Measurements from ENCODE around the gene NFATC1. TPM values are rescaled to one million over a fixed set of nuclear protein-coding genes. Genes with fewer than 3 reads are reported as not detected.
"Not testable (repeated sequence)": the region's sequence is repeated elsewhere in the genome, so short reads cannot be mapped to it uniquely, and the experiment has no call there.

The NFATC1 gene
- polyA plus RNA-seq, 3 donors: 2.5 to 21.7 (median 8.8) TPM

DNA sequence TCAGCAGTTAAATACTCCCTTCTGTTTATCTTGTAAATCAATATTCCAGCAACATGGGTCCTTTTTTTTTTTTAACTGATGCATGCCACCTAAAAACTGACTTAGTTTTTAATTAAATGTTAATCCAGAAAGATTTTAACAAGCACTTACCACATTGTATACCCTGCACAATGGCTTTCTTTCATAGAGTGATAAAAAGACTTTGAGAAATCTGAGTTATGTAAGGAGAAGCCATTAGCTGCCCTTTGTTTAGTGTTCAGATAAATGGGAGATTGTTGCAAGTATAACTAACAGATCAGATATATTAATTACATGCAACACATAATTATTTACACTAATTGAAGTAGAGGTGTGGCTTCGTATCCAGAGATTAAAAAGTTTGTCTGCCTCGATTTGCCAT lies 22.7 kb upstream of the NFATC1 start:
- H3K27ac ChIP-seq (ENCODE audit: low read depth, low read length): no peak overlapping the region
- 85 to 98% (median 91%) methylated on average over 2 of the region's 2 CpGs for WGBS, 3 donors

- H3K27ac ChIP-seq (ENCODE audit: low read depth, low read length): no peak overlapping the region
- WGBS, 3 donors: 94 to 96% (median 96%) methylated on average over 17 of the region's 17 CpGs
Measured at GRCh38 chr18:79373736-79374135, 22.0 kb upstream of the NFATC1 start.

- H3K27ac ChIP-seq (ENCODE audit: low read depth, low read length): no peak overlapping the region
- 87 to 93% (median 91%) methylated on average over 22 to 24 of the region's 32 CpGs for WGBS, 3 donors
Measured at GRCh38 chr18:79374408-79375171, 21.1 kb upstream of the NFATC1 start.

DNA sequence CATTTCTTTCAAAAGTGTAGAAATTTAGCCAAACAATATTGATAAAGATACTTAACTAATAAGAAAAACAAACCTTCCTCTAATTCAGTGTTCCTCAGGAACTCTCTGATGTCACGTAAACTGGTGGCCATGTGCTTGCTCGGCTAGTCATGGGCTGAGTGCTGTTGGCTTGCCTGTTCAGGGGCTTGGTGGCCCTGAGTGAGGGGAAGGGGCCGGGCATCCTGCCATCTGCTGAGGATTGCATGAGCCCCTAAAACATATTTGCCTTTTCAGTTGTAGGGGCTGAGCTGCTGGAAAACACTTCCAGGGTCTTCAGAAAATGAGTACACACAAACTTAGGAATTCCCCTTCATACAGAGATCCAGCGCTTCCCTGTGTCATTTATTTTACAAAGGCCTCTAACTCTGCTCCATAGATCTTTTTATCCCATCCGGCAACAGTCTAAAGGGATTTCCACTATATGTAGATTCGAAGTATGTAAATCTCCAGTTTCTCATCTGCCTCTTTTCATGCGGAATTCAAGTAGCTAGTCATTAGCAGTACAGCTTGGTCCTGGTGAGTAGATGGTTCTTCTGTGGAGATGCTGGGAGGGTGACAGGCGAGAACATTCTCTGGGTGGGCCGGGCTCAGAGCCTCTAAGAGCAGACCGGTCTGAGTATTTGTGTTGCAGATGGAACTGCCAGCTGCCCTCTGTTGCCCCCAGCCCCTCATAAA lies 20.1 kb upstream of the NFATC1 start:
- H3K27ac ChIP-seq (ENCODE audit: low read depth, low read length): no peak overlapping the region
- WGBS, 3 donors: 94 to 96% (median 96%) methylated on average over 10 of the region's 10 CpGs

DNA sequence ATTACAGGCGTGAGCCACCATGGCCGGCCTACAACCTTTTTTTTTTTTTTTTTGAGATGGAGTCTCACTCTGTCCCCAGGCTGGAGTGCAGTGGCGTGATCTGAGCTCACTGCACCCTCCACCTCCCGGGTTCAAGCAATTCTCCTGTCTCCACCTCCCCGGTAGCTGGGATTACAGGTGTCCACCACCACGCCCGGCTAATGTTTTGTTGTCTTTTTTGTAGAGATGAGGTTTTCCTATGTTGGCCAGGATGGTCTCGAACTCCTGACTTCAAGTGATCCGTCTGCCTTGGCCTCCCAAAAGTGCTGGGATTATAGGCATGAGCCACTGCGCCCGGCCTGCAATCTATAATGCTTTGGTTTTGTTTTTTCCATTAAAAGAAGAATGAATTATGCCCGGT lies 19.1 kb upstream of the NFATC1 start:
- 88 to 96% (median 92%) methylated on average over 12 of the region's 12 CpGs for WGBS, 3 donors
- H3K27ac ChIP-seq (ENCODE audit: low read depth, low read length): not testable (repeated sequence)

- H3K27ac ChIP-seq (ENCODE audit: low read depth, low read length): no peak overlapping the region
- 87 to 92% (median 89%) methylated on average over 19 of the region's 19 CpGs for WGBS, 3 donors
Measured at GRCh38 chr18:79377187-79377891, 18.4 kb upstream of the NFATC1 start.

DNA sequence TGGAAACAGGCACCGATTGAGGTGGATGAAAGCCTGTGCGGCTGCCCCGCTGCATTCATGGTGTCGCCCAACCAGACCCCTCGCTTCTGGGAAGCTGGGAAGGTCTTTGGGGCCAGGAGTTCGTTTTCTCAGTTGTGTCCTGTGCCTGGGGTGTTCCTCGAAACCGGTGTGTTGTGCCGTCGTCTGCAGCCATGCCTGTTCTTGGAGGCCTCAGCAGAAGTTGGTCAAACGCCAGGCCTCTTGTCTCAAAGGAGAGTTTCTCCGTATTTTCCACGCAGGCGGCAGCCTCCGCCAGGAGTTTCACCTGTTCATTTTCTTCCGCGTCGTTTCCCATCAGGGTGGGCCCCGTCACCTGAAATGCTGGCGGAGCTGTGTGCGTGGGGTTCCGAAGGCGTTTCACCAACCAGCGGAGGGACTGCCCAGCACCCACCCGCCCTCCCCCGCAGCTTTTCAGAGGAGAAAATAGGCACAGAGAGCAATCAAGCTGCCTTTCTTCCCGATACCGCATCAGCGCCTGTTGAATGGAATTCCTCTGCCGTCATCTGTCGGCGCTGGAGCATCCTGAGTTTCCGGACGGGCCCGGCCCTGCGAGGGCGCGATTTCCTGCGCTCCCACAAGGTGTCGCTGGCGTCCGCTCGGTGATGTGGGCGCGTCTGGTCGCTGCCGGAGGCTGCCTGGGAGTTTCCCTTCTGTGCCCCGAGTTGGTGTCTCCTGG lies 17.0 kb upstream of the NFATC1 start:
- WGBS, 3 donors: 42 to 46% (median 44%) methylated on average over 48 of the region's 48 CpGs
- no peak overlapping the region for H3K27ac ChIP-seq (ENCODE audit: low read depth, low read length)

GRCh38 chr18:79379251-79379905 lies 16.4 kb upstream of the NFATC1 start:
- WGBS, 3 donors: 67 to 69% (median 69%) methylated on average over 22 of the region's 22 CpGs
- no peak overlapping the region for H3K27ac ChIP-seq (ENCODE audit: low read depth, low read length)

GRCh38 chr18:79379931-79380815 lies 15.6 kb upstream of the NFATC1 start:
- 92 to 94% (median 94%) methylated on average over 40 of the region's 40 CpGs for WGBS, 3 donors

DNA sequence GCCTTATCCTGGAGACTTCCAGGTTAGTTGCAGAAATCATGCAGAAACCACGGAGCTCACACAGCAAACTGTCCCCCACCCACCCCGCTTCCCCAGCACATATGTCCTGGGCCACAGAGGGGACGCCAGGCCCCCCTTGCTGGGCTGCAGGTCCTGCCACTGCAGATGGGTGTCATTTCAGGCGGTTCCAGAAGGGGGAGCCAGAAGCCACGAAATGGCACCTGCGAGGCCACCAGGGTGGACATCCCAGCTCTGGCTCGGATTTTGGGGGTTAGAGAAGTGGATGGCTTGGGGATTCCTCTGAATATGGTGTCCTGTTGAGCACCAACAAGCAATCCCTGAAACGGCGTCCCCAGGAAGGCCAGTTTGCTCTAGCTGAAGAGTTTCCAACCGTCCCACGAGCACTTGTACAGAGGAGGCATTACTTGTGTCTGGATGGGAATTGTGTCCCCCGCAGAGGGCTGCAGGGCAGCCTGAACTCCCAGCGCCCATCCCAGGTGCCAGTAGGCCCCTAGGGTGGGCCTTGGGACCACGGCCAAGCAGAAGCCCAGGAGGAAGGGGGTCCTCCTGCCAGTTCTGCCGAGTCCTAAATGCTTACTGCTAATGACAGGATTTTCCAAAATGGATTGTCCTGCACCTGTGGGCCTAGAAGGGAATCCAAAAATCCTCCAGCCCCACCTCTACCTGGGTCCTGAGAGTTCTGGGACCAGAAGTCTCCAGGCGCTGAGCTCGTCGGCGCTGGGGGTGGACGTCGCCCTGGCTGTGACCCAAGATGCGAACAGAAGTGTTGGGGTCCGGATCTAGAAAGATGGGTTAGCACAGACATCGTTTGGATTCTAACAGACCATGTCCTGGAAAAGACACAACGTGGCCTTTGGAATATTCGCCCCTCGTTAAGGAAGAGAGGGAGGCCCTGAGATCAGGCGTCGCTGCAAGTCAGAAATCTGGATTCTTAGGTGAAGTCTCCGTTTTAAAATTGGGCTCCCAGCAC lies 14.6 kb upstream of the NFATC1 start:
- 59 to 61% (median 60%) methylated on average over 30 of the region's 30 CpGs for WGBS, 3 donors
- H3K27ac ChIP-seq (ENCODE audit: low read depth, low read length): no peak overlapping the region

More at GRCh38 chr18:79379931-79380815, 15.6 kb upstream of the NFATC1 start:
- H3K27ac ChIP-seq (ENCODE audit: low read depth, low read length): no peak overlapping the region

GRCh38 chr18:79381811-79382311 lies 13.9 kb upstream of the NFATC1 start:
- whole genome bisulfite sequencing, 3 donors: 73 to 76% (median 74%) methylated on average over 15 to 16 of the region's 16 CpGs
- no peak overlapping the region for H3K27ac ChIP-seq (ENCODE audit: low read depth, low read length)

DNA sequence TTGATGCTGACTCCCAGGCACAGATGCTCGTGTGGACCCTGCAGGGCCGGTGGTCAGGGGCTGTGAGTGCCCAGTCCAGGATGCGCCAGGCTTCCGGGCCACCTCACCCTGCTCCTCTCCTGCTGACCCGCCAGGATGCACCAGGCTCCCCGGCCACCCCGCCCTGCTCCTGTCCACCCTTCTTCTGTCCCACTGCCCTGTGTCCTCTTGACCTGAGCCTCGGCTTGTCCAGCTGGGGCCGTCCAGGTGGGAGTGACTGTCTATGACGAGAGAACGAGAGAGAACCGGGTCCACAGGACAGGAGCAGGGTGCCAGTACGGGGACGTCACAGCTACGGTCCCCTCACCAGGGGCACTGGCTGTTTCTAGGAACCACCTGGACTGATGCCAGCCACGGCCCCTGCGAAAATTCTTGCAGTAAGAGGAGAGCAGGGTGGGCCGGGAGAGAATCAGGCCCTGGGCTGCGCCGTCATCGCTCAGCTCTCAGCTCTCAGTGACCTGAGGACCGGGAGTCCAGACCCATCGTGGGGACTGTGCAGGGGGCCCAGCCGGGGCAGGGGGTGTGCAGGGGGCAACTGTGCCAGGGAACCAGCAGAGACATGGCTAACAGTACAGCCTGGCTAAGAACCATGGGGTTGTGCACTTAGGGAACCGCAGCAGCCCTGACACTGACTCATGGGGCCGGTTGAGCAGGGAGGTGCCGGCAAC lies 12.9 kb upstream of the NFATC1 start:
- 70 to 74% (median 73%) methylated on average over 26 to 27 of the region's 27 CpGs for WGBS, 3 donors

GRCh38 chr18:79383388-79384056 lies 12.2 kb upstream of the NFATC1 start:
- 72 to 84% (median 73%) methylated on average over 20 of the region's 20 CpGs for WGBS, 3 donors
- H3K27ac ChIP-seq (ENCODE audit: low read depth, low read length): no peak overlapping the region

More for the DNA sequence above, 12.9 kb upstream of the NFATC1 start:
- H3K27ac ChIP-seq (ENCODE audit: low read depth, low read length): no peak overlapping the region

DNA sequence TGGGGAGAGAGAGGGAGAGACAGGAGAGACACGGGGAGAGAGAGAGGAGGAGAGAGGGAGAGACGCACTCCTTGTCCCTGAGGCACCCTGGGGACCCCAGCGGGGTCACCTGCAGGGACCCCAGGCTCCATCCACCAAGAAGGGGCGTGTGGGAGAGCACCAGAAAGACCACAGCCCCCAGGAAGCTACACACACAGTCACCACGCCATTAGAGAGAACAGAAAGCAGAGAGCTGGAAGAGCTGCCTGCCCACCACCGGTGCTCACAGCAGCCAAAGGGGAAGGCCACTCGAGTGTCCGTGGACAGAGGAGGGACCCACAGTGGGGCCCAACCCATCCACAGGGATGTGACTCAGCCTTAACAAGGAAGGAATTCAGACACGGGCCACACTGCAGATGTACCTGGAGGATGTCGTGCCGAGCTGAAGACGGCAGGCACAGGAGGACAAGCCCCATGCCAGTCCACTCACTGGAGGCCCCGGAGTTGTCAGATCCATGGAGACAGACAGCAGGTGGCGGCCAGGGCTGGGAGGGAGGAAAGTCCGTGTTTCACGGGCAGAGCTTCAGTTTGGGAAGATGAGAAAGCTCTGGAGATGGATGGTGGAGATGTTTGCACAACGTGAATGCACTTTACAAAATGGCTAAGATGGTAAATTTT lies 11.5 kb upstream of the NFATC1 start:
- WGBS, 3 donors: 35 to 42% (median 42%) methylated on average over 17 of the region's 17 CpGs
- H3K27ac ChIP-seq (ENCODE audit: low read depth, low read length): no peak overlapping the region
